ENCODE measurements around the gene GTF3C5.

GRCh38 chr9:132982458-132982857, 48.3 kb upstream of the GTF3C5 start:
- TF ChIP-seq TAF1 (IDR thresholded peaks at IDR 0.05; ENCODE audit: borderline replicate concordance, insufficient read depth, low read length) = no peak
- no peak for TF ChIP-seq POLR2AphosphoS5 (IDR thresholded peaks at IDR 0.05; ENCODE audit: low read depth, low read length)
- no peak for TF ChIP-seq REST (IDR thresholded peaks at IDR 0.05; ENCODE audit: insufficient read depth in 1 of 2, low read depth in 2 of 2, low read length in 2 of 2)
- TF ChIP-seq SIN3A (IDR thresholded peaks at IDR 0.05; ENCODE audit: borderline replicate concordance, insufficient read depth, low read length) = no peak
- TF ChIP-seq FOXP2 (optimal IDR thresholded peaks at IDR 0.05; ENCODE audit: borderline replicate concordance, extremely low read depth, extremely low read length, insufficient read depth) = no peak

Data from PFSK-1 (cell line).